ENCODE data around the gene CDH5.

DNA sequence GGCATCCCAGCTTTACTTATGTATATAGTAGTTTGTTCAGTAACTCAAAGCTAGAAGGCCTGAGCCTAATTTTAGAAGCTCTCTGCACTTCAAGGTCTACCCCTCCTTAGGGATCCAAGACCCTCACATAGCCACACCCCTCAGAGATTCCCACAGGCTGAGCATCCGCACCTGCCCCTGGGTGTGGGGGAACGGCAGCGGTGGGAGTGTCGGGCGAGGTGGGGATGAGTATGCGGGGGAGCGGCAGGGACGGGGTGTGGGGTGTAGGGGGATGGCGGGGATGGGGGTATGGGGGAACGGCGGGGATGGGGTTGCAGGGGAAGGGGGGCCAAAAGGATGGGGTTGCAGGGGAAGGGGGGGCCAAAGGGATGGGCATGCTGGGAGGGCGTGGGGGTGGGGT, 35.7 kb downstream of the CDH5 start:
- TF ChIP-seq CTCF (IDR thresholded peaks at IDR 0.05; ENCODE audit: insufficient read depth, low read length, poor library complexity, severe bottlenecking) (no peak), EZH2phosphoT487 (conservative IDR thresholded peaks at IDR 0.05; ENCODE audit: low read length) (no peak)

All from SU-DHL-6 (cell line).